Esophagus squamous epithelium (tissue), 5 donors: ENCODE data around the gene POU2F1. TPM values are rescaled to one million over a fixed set of nuclear protein-coding genes. Genes with fewer than 3 reads are reported as not detected.

Source experiments
- DNase-seq: peaks from one replicate; lab custom pipeline; 2025; lab: John Stamatoyannopoulos, UW
- H3K27ac ChIP-seq, 4 donors: fragments of 200-600 bp; sonication (generic); one replicate each; pipeline ENCODE4 v1.5.1; 2016 to 2019; ENCODE audit warnings: mild to moderate bottlenecking in 1 of 4
- H3K27me3 ChIP-seq, 4 donors: fragments of 200-600 bp; sonication (generic); 1 replicate in 3 of 4; 2 replicates in 1 of 4; pipeline versions ENCODE4 v1.5.1 to v1.6.0; 2017 to 2021; ENCODE audit warnings: antibody characterized with exemption in 1 of 4
- H3K36me3 ChIP-seq, 3 donors: fragments of 200-600 bp; sonication (generic); one replicate each; pipeline ENCODE4 v1.5.1; 2016 to 2019
- H3K4me1 ChIP-seq, 3 donors: fragments of 200-600 bp; sonication (generic); one replicate each; pipeline ENCODE4 v1.5.1; 2017 to 2019
- H3K4me3 ChIP-seq, 4 donors: fragments of 200-600 bp; sonication (generic); 1 replicate in 3 of 4; 2 replicates in 1 of 4; pipeline ENCODE4 v1.5.1; 2016 to 2019; ENCODE audit warnings: mild to moderate bottlenecking in 2 of 4, moderate library complexity in 1 of 4
- H3K9me3 ChIP-seq, 3 donors: fragments of 200-600 bp; sonication (generic); one replicate each; pipeline ENCODE4 v1.5.1; 2016 to 2019
- POLR2A ChIP-seq, 4 donors: fragments of 450-650 bp; IDR thresholded peaks; one replicate each; pipeline ENCODE4 v1.6.1; 2017; ENCODE audit warnings: antibody characterized with exemption in 4 of 4, mild to moderate bottlenecking in 4 of 4, moderate library complexity in 3 of 4
- WGBS, 2 donors: methylation state at CpG; one replicate each; pipeline ENCODE4 v1.1.5; 2018; 5-methylcytosine and 5-hydroxymethylcytosine counted together
- intact Hi-C: fragments of 100-400 bp; cut with DNase I; formaldehyde crosslinking; loops from one replicate; pipeline ENCODE4 v1.15.0; 2022
- total RNA-seq, 4 donors: library from RNA; depleted of rRNA; stranded (reverse); fragments of >200 nt; gene quantifications; one replicate each; pipeline ENCODE4 v1.1.0, GENCODE V29; 2016
- TF ChIP-seq, protein P1 (sequence below), 6 experiments: fragments of 450-650 bp in 4 of 6; fragments of 200-600 bp in 2 of 6; sonication (generic) in 2 of 6; IDR thresholded peaks; one replicate each; pipeline ENCODE4 v1.5.1; 2016 to 2019; ENCODE audit warnings: antibody characterized with exemption in 6 of 6, mild to moderate bottlenecking in 4 of 6, moderate library complexity in 4 of 6
- donor health status: DM: yes; HTN: yes; CAD: no.

Gene POU2F1
- total RNA-seq, 4 donors from 2014 or later: 7.8 to 10.5 (median 9.2) TPM

DNA sequence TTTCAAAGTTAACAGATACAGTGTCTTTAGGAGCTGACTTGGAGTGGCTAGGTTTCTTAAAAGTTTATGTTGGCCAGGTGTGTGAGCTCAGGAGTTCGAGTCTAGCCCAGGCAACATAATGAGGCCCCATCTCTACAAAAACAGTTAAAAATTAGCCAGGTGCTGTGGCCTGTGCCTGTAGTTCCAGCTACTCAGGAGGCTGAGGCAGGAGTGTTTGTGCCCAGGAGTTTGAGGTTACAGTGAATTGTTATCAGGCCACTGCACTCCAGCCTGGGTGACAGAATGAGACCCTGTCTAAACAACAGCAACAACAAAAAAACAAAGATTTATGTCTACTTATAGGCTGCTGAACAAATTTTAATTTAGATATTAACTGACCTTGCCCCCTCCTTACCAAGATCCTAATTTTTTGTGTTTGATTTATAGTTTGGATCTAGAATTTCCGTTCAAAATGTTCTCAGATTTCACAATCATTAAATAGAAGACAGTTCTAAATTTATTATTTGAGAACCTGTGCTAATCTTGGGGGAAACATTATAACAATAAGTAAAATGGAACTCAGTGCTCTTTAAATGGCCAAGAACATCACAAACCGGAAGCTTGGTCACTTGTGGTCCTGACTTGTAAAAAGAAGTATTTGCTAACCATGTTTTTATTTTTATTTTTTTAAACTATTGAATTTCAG is 67.8 kb downstream of the POU2F1 start:
- no peak for TF ChIP-seq POLR2A (IDR thresholded peaks at IDR 0.05)
- TF ChIP-seq, protein P1, sequence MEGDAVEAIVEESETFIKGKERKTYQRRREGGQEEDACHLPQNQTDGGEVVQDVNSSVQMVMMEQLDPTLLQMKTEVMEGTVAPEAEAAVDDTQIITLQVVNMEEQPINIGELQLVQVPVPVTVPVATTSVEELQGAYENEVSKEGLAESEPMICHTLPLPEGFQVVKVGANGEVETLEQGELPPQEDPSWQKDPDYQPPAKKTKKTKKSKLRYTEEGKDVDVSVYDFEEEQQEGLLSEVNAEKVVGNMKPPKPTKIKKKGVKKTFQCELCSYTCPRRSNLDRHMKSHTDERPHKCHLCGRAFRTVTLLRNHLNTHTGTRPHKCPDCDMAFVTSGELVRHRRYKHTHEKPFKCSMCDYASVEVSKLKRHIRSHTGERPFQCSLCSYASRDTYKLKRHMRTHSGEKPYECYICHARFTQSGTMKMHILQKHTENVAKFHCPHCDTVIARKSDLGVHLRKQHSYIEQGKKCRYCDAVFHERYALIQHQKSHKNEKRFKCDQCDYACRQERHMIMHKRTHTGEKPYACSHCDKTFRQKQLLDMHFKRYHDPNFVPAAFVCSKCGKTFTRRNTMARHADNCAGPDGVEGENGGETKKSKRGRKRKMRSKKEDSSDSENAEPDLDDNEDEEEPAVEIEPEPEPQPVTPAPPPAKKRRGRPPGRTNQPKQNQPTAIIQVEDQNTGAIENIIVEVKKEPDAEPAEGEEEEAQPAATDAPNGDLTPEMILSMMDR (IDR thresholded peaks at IDR 0.05): no peak
- intact Hi-C loops: no loop called here
- no peaks in the 10 kb centered on the region for H3K27me3 ChIP-seq
- H3K9me3 ChIP-seq: no peaks in the 10 kb centered on the region
- H3K4me3 ChIP-seq: no peak overlapping the region
- H3K27ac ChIP-seq: no peak overlapping the region
- WGBS, 2 donors: 73 to 86% methylated on average over 3 of the region's 3 CpGs
- no peak for DNase-seq
- H3K4me1 ChIP-seq: peaks cover 0 to 15% (median 3%) of the 10 kb centered on the region in 3 donors
- H3K36me3 ChIP-seq: no peaks in the 10 kb centered on the region

DNA sequence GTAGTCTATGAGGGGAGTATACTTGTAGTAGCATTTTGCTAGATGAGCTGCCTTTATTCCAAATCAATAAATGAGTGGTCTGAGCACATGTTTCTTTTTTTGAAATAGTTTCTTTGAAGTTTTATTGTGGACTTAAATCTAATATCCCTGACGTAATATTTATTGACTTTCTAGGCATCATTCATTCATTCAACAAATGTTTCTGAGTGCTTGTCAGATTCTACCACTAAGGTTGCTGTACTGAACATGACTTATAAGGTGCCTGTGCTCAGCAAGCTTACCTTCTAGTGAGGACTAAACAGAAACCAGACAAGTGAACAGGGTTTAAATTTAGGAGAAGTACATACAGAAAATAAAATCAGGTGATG is 68.4 kb downstream of the POU2F1 start:
- Histone ChIP-seq H3K27me3 (no peaks in the 10 kb centered on the region), H3K4me1 (peaks cover 0 to 15% (median 3%) of the 10 kb centered on the region in 3 donors), H3K4me3 (no peak overlapping the region), H3K36me3 (no peaks in the 10 kb centered on the region), H3K9me3 (no peaks in the 10 kb centered on the region), H3K27ac (no peak overlapping the region)
- TF ChIP-seq POLR2A (IDR thresholded peaks at IDR 0.05): no peak
- TF ChIP-seq, protein P1 (IDR thresholded peaks at IDR 0.05): no peak
- intact Hi-C loops: no loop called here
- DNase-seq: no peak
- 81 to 89% methylated on average over 1 of the region's 1 CpG for WGBS, 2 donors

DNA sequence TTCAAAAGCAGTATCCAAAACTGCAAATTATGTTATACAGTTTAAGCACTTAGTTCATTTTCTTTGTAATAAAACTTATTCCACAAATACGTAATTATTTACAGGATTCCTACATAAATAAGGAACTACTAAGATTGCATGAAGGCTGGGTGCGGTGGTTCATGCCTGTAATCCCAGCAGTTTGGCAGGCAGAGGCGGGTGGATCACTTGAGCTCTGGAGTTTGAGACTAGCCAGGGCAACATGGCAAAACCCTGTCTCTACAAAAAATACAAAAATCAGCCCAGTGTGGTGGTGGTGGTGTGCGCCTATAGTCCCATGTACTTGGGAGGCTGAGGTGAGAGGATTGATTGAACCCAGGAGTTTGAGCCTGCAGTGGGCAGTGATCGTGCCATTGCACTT is 69.3 kb downstream of the POU2F1 start:
- no peaks in the 10 kb centered on the region for H3K36me3 ChIP-seq
- peaks cover 0 to 15% (median 3%) of the 10 kb centered on the region in 3 donors for H3K4me1 ChIP-seq
- no peak overlapping the region for H3K27ac ChIP-seq
- no peak for DNase-seq
- H3K4me3 ChIP-seq: no peak overlapping the region
- intact Hi-C loops: no loop called here
- no peaks in the 10 kb centered on the region for H3K9me3 ChIP-seq
- no peaks in the 10 kb centered on the region for H3K27me3 ChIP-seq
- 77 to 83% methylated on average over 5 of the region's 5 CpGs for WGBS, 2 donors
- TF ChIP-seq POLR2A (IDR thresholded peaks at IDR 0.05): no peak
- TF ChIP-seq, protein P1 (IDR thresholded peaks at IDR 0.05): no peak

DNA sequence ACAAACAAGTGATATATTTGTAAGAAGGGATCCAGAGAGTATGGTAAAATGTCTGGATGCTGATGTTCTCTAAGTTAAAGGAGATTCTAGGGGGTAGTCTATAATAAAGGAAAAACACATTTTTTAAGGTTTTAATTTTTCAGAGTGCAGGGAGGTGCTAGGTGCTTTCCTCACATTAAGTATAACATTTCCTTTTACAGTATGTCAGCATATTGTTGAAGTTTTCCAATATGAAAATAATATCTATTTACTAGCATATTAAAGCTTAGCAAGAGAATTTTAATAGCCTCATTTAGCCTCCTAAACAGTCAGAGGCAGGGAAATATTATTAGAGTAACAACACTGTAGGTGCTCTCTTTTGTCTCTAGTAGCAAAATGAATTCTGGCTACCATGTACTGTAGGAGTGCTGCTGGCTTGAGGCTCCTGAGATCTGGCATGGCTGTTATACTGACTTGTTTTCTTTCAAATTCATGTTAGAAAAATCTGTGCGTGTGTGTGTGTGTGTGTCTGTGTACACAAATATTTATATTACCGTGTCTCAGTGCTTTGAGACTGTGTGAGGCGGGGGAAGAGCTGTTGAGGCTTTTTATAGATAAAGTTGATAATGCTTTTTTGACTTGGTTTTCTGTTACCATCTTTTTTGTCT is 71.0 kb downstream of the POU2F1 start:
- H3K27ac ChIP-seq: no peak overlapping the region
- no peaks in the 10 kb centered on the region for H3K27me3 ChIP-seq
- TF ChIP-seq, protein P1 (IDR thresholded peaks at IDR 0.05): no peak
- TF ChIP-seq POLR2A (IDR thresholded peaks at IDR 0.05): no peak
- H3K9me3 ChIP-seq: no peaks in the 10 kb centered on the region
- H3K36me3 ChIP-seq: no peaks in the 10 kb centered on the region
- no peak for DNase-seq
- no peak overlapping the region for H3K4me3 ChIP-seq
- WGBS, 2 donors: 68 to 82% methylated on average over 3 of the region's 3 CpGs
- H3K4me1 ChIP-seq: peaks cover 0 to 15% (median 3%) of the 10 kb centered on the region in 3 donors
- intact Hi-C loops: no loop called here

DNA sequence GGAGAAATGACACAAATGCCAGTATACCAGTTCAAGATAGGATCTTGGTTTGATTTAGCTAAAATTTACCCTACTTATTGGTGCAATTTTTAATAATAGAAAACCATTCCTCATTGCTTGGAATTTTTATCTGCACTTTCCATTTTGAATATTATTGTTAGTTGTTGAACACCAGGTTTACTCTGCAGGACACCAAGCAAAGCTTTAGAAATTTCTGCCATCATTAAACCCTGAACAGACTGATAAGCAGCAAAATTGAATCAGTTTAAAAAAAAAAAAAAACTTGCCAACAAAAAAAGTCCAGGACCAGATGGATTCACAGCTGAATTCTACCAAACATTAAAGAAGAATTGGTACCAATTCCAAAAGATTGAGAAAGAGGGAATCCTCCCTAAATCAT is 71.5 kb downstream of the POU2F1 start:
- H3K27ac ChIP-seq: no peak overlapping the region
- no peak for DNase-seq
- intact Hi-C loops: no loop called here
- no peaks in the 10 kb centered on the region for H3K36me3 ChIP-seq
- no peaks in the 10 kb centered on the region for H3K27me3 ChIP-seq
- H3K4me3 ChIP-seq: no peak overlapping the region
- TF ChIP-seq POLR2A (IDR thresholded peaks at IDR 0.05): no peak
- TF ChIP-seq, protein P1 (IDR thresholded peaks at IDR 0.05): no peak
- H3K9me3 ChIP-seq: no peaks in the 10 kb centered on the region
- H3K4me1 ChIP-seq: peaks cover 0 to 18% (median 3%) of the 10 kb centered on the region in 3 donors
